KMS-11 (cell line): ENCODE data around the gene ACAT2.

Source experiments
- H2AFZ ChIP-seq: fragments of 200-600 bp; sonication (generic); 2 replicates; pipeline ENCODE4 v1.6.1; 2016; ENCODE audit warnings: antibody characterized with exemption, mixed run types, low read depth
- H3K27ac ChIP-seq: fragments of 200-600 bp; sonication (generic); 2 replicates; pipeline ENCODE4 v1.6.1; 2016; ENCODE audit warnings: mild to moderate bottlenecking, mixed run types
- H3K27me3 ChIP-seq: fragments of 200-600 bp; sonication (generic); 2 replicates; pipeline ENCODE4 v1.6.1; 2017; ENCODE audit warnings: mild to moderate bottlenecking, low read depth, mixed run types, moderate library complexity; ENCODE audit not compliant: insufficient read depth
- H3K36me3 ChIP-seq: fragments of 200-600 bp; sonication (generic); 2 replicates; pipeline ENCODE4 v1.6.1; 2017; ENCODE audit warnings: mild to moderate bottlenecking, mixed run types; ENCODE audit not compliant: insufficient read depth
- H3K4me1 ChIP-seq: fragments of 200-600 bp; sonication (generic); 2 replicates; pipeline ENCODE4 v1.6.1; 2016; ENCODE audit warnings: mild to moderate bottlenecking, low read depth, mixed run types; ENCODE audit not compliant: poor library complexity, severe bottlenecking
- H3K4me2 ChIP-seq: fragments of 200-600 bp; sonication (generic); 2 replicates; pipeline ENCODE4 v1.7.0; 2016; ENCODE audit warnings: mild to moderate bottlenecking, mixed run types
- H3K4me3 ChIP-seq: fragments of 200-600 bp; sonication (generic); IDR thresholded peaks from 2 replicates; pipeline ENCODE4 v1.6.1; 2017; ENCODE audit warnings: low read depth, low read length, mixed read lengths; ENCODE audit not compliant: insufficient read depth
- H3K79me2 ChIP-seq: fragments of 200-600 bp; sonication (generic); 2 replicates; pipeline ENCODE4 v1.6.1; 2016; ENCODE audit warnings: low read depth, mixed run types; ENCODE audit not compliant: insufficient read depth
- H3K9ac ChIP-seq: fragments of 200-600 bp; sonication (generic); 2 replicates; pipeline ENCODE4 v1.6.1; 2016; ENCODE audit warnings: mild to moderate bottlenecking, mixed run types
- H4K20me1 ChIP-seq: fragments of 200-600 bp; sonication (generic); 2 replicates; pipeline ENCODE4 v1.6.1; 2016; ENCODE audit warnings: mild to moderate bottlenecking, mixed run types; ENCODE audit not compliant: insufficient read depth
- CTCF ChIP-seq: fragments of 200-600 bp; sonication (generic); conservative IDR thresholded peaks from 2 replicates; pipeline ENCODE4 v1.6.1; 2017; ENCODE audit warnings: low read depth, mild to moderate bottlenecking, antibody characterized with exemption, low read length, moderate library complexity, mixed read lengths

Gene ACAT2

GRCh38 chr6:159751448-159751847, 10.4 kb upstream of the ACAT2 start:
- Histone ChIP-seq H3K4me3 (no peak overlapping the region), H3K9ac (no peak overlapping the region), H3K4me1 (no peaks in the 10 kb centered on the region), H3K27me3 (no peaks in the 10 kb centered on the region), H3K27ac (no peak overlapping the region), H3K4me2 (no peak overlapping the region), H3K36me3 (peaks cover 11% of the 10 kb centered on the region), H3K79me2 (peaks cover 3% of the 10 kb centered on the region; the same call in 1 of the 2 replicates), H4K20me1 (peaks cover 8% of the 10 kb centered on the region; the same call in 1 of the 2 replicates), H2AFZ (no peak overlapping the region)
- TF ChIP-seq CTCF, result no peak

- no peak overlapping the region for H3K4me3 ChIP-seq
- no peak overlapping the region for H3K9ac ChIP-seq
- H3K79me2 ChIP-seq, result no peaks in the 10 kb centered on the region
- H3K4me2 ChIP-seq, result no peak overlapping the region
- no peaks in the 10 kb centered on the region for H3K36me3 ChIP-seq
- H4K20me1 ChIP-seq, result 0 out of 2 replicates have a peak, but pooled peaks cover 3% of the 10 kb centered on the region
- no peak overlapping the region for H2AFZ ChIP-seq
- TF ChIP-seq CTCF, result no peak
- H3K27ac ChIP-seq, result no peak overlapping the region
- no peaks in the 10 kb centered on the region for H3K4me1 ChIP-seq
- H3K27me3 ChIP-seq, result no peaks in the 10 kb centered on the region
Observed at GRCh38 chr6:159753081-159753872, 8.6 kb upstream of the ACAT2 start.

- H3K4me3 ChIP-seq, result no peak overlapping the region
- TF ChIP-seq CTCF, result no peak
- no peaks in the 10 kb centered on the region for H3K36me3 ChIP-seq
- H3K4me1 ChIP-seq, result no peaks in the 10 kb centered on the region
- H3K27me3 ChIP-seq, result no peaks in the 10 kb centered on the region
- no peaks in the 10 kb centered on the region for H3K79me2 ChIP-seq
- 0 out of 2 replicates have a peak, but pooled peaks cover 3% of the 10 kb centered on the region for H4K20me1 ChIP-seq
- no peak overlapping the region for H3K9ac ChIP-seq
- no peak overlapping the region for H3K4me2 ChIP-seq
- H2AFZ ChIP-seq, result no peak overlapping the region
- H3K27ac ChIP-seq, result no peak overlapping the region
Observed at GRCh38 chr6:159754401-159754800, 7.4 kb upstream of the ACAT2 start.

- TF ChIP-seq CTCF, result no peak
- Histone ChIP-seq H3K4me2 (no peak overlapping the region), H3K4me1 (peaks cover 5% of the 10 kb centered on the region), H3K9ac (no peak overlapping the region), H3K36me3 (no peaks in the 10 kb centered on the region), H2AFZ (no peak overlapping the region), H3K27ac (no peak overlapping the region), H4K20me1 (0 out of 2 replicates have a peak, but pooled peaks cover 3% of the 10 kb centered on the region), H3K4me3 (no peak overlapping the region), H3K79me2 (no peaks in the 10 kb centered on the region), H3K27me3 (no peaks in the 10 kb centered on the region)
Observed at GRCh38 chr6:159754959-159755914, 6.6 kb upstream of the ACAT2 start.
